Measurements from ENCODE around the gene HOXB6.

The HOXB6 gene

DNA sequence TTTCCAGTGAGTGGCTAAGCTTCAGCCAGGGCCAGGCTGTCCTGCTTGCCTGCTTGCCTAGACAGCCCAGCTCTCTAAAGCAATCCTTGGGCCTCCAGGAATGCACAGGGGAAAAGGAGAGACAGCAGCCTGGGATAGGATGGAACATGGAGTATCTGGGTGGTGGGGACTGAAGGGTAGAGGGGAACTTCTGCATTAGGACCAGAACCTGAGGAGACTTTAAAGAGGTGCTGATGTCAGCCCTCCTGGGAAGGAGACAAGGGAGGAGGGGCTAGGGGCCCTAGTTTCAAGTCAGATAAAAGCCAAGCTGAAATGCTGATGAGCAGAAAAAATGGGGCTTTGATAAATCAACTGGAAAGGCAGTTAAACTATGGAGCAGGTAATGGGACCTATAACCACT, 4.2 kb upstream of the HOXB6 start:
- no peak for DNase-seq (ENCODE audit: low spot score)

DNA sequence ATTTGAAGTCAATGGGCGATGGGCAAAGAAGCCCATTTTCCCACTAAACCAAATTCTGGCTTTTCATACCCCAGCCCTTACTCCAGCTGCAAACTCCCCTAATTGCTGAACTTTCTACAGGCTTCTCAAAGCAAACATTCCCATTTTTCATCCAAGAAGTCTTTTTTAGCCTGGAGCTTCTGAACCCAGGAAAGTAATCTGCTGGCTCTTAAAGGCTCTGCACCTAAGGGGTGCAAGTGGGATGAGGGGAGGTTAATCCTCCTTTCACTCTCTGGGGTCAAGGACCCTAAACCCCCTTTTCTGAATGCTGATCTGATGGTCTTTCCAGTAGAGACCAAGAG, 3.7 kb upstream of the HOXB6 start:
- no peak for DNase-seq (ENCODE audit: low spot score)

DNA sequence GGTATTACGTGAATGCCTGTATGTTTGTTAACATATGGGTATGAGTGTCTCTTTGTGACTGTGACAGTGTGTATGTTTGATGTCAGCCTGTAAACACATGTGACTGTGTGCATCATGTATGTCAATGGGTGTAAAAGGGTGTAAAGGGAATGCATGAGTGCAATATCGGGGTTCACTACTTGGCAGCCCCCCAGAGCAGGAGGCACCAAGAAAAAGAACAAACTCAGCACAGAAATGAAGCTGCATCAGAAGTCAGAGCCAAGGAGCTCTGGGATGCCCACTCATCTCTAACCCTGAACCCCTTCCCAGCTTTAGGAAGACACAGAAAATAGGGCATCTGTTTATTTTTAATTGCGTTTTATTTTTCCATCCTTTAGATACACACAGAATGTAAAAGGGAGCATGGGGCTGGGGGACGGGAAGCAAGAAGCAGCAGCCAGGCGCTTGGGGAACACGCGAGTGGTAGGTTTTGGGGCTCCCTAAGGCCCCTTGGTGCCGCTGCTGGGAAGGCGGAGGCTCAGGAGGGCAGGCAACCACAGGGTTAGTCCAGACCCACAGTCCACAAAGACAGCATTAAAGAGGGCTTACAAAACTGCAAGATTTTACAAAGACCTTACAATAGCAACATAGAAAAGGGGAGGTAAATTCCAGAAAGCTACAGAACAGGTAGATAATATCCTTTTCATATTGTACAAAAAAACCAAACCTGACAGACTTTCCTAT, 2.3 kb upstream of the HOXB6 start:
- no peak for DNase-seq (ENCODE audit: low spot score)

DNA sequence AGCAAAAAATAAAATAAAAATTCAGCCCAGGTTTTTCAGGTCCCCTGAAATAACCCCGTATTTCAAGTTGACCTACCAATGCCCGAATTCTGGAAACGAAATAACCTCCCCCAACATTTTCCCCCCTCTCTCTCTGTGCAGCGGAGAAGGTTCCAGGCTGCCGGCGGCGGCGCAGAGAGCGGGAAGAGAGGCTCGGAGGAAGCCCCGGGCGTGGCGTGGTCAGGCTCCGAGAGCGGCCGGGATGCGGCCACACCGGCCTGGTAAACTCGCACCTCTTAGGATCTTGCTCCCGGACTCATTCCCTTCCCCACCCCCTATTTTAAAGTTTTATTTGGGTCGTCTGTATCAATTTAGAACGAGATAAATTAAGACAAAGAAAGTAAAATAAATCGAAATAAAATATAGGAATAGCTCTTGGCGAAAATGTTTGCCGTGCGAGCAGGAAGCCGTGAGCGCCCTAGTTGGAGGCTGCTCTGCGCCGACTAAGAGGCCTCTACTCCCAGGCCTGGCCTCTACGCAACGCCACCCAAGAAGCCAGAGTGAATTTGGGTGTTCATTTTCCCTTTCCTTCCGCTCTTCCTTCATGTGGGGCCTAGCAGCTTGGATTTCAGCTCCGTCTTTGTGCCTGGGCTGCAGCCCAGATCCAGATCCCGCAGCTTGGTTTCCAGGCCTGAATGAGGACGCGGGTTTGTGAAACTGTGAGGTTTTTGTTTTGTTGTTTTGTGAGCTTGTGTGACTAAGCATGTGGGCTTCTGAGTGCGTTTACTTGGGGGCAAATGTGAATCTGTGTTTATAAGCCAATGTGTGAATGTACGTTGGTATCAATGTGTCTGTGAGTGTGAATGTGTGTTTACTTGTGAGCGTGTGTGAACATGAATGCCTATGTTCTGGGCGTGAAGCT, 1.5 kb upstream of the HOXB6 start:
- no peak for DNase-seq (ENCODE audit: low spot score)

DNA sequence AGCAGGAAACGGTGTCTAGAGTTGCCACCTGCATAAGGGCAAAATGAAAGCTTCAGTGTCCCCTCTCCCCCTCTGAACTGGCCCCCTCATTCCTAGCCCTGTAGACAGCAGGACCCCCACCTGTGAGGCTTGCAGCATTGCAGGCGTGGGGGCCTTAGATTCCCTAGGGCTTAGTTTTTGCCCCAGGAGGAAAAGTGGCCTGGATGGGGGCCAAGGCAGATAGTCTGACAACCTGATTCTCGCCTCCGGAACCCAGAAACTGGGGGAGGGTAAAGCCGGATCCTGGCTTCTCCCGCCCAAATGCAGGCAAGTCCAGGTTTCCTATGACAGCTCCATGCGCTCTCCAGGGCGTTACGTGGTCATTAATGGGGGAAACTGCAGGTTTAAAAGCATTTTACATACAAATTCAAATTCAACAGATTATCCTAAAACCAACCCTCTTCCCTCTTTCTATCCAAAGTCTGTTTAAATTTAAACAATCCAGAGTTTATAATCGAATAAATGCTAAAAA, 678 bp upstream of the HOXB6 start:
- no peak for DNase-seq (ENCODE audit: low spot score)

DNA sequence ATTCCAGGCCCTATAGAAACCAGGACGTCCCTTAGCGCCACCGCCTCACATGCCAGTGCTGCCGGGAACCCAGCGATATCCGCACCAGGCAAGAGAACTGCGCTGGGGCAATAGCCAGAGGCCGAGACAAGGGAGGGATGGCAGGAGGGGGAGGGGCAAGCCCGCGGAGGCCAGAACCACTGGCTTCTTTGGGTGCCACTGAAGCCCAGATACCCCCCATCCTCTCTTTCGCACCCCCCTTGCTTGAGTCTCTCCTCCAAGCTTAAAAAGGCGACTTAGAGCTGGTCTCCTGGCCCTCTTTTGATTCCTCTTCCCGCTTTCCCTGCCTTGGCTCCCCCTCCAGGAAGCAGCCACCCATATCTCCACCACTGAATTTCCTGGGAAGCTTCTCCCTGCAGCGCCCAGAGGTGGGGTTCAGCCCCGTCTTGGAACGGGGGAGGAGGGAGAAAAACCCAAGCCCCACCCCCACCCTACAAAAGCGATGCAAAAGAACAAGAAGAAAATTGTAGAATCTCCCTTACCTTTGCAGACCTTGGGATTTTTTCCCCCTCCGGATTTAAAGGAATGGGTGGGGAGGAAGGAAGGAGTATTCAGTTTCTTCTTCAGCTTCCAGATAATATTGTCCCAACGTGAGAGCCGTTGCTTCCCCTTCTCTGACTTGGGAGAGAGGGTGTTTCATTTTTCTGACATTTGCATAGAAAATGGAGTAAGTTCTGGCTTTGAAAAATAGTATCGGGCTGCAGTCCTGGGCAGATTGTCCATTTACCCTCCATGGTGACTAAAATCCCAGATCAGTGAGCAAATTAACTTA, 622 bp downstream of the HOXB6 start:
- no peak for DNase-seq (ENCODE audit: low spot score)

DNA sequence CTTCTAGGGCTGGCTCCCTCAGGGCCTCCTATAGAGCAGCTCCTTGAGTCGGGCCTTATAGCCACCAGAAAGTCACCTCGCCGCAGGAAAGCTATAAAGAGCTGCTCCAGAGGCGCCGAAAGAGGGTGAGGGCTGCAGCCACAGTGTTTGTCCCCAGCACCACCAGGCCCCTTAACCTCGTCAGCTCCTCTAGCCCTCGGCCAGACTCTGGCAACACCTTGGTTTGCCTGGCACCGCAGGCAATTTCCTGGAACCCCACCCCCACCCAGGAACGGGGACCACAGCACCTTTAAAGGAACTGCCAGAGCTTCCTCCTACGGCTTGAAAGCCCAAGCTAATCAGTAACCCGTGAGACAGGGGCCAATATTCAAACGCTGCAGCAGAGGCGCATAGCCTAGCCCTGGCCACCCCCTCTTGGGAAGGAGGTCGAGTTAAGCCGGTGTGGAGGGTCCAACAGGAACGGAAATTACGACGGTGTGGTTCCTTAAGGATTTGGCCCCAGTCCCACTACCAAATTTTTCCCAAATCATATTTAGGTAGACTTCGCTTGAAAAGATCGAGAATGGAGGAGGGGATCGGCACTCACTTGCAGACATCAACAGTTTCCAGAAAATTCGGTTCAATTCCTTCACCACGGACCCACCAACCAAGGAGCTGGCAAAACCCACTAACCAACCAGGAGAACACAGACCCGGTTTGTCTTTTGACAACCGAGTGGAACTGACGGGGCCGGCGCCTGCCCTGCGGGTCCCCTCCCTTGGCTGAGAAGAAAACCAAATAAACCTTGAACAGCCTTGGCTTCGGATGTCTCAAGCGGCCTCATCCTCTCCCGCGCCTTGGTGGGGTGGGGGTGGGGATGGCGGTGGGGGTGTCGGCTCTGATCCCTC, 3.0 kb downstream of the HOXB6 start:
- no peak for DNase-seq (ENCODE audit: low spot score)

DNA sequence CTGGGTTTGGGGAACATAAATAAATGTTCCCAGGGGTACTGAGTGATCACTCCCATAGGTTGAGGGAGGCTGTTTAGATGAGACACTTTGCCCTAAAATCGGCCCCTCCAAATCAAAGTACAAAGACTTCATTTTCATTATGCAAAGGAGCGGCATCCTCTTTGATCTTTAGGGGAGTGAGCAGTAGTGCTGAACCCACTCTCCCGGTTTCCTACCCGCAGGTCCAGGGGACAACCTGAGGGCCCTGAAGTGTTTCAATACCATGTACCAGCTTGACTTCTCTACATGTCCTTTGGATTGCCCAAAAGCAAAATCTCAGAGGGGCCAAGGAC, 3.6 kb downstream of the HOXB6 start:
- DNase-seq (ENCODE audit: low spot score): no peak

DNA sequence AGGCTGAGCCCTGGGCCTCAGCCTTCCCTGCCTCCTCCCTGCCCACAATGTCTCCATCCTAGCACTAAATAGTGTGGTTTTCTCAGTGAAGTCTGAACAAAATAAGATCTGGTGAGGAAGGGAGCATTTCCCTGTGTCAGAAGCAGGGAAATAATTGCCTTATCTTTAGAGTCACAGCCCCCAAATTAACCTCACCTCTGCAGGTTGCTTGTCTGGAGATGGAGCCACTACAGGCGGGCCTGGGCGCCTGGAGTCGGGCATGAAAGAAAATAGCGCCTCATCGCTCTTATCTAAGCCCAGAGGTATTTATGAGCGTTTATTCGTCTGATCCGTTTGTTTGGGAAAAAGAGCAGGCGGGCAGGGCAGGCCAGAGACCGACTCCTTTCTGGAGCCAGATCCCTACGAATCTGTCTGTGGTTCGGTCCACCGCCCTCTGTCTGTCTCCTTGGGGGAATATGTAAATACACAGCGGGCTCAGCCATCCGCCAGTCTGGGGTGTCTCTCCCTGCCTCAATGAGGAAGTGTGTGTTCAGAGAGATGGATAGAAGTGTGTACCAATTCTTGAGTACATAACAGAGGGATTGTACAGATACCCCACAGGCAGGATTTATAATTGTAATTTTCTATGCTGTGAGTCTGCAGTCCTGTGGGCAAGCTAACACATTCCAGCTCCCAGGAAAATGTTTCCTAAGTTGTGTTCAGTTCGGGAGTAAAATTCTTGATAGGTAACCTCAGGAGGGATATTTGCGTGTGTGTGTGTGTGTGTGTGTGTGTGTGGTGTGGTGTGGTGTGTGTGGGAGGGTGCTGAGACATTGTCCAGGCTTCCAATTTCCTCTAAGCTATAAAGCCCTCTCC, 4.3 kb downstream of the HOXB6 start:
- DNase-seq (ENCODE audit: low spot score): no peak

DNA sequence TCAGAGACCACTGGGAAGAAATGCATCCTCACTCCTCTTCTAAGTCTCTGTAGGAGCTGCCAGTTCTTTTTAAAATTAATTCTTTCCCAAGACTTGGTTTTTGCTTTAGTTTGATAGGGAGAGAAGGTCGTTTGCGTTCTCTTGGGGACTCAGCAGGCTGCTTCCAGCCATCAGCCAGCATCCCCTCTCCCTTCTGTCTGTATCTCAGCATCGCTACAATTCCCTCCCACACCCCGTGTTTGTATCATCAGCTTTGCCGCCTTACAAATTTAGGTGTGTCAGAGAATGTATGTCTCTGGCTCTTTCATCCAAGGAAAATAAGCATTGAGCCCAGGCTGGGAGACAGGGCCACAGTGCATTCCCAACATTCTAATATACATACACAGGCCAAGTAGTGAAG, 5.4 kb downstream of the HOXB6 start:
- DNase-seq (ENCODE audit: low spot score): no peak

DNA sequence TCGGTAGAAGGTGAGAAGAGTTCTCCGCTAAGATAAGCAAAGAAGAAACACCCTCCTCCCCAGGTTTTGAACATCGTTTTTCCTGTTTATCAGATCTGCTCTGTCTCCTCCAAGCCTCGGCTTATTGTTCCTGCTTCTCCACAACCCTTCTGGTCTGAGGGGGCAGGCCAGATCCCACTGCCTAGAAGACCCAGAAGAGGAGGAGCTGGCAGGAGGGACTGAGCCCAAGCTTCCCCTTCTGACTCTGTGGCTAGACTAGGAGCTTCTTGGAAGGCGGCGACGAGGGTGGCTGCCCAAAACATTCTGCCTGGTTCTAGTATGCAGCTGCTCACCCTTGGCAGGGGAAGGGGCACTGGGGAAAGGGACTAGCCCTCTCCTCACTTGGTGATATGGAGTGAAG, 6.0 kb downstream of the HOXB6 start:
- no peak for DNase-seq (ENCODE audit: low spot score)

DNA sequence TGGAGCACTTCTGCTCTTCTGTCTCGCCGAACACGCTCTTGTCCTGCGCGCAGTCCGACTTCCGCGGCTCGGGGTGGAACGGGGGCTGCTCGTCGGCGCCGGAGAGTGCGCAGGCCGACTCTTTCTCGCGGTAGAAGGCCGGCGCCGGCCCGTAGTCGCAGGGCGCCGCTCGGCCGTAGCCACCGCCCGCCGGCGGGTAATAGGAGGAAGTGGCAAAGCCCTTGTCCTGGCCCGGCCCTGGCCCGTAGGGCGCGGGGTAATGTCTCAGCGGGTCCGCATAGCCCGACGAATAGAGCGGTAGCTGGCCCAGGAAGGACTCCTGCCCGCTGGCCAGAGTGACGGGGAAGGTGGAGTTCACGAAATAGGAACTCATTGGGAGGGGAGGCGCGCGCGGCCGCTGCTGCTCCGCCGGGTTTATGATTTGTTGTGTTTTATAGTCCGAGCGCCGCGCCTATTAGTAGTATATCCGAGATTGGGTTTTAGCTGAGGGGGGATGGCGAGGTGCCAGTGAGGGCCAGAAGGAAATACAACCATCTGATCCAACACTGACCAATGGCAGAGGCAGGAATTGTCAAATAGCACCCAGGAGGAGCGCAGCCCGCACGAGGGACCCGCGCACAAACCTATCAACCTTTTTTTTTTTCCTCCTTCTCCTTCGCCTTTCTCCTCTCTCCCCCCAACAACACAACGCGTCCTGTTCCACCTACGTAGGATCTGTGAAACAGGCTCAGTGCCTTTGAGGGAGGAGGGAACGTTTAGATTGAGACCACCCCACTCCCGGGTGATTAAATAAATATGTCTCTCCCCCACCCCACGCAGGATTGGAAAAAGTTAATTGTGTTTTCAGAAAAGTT, 6.8 kb downstream of the HOXB6 start:
- peak; percentile 55 for DNase-seq (ENCODE audit: low spot score)

DNA sequence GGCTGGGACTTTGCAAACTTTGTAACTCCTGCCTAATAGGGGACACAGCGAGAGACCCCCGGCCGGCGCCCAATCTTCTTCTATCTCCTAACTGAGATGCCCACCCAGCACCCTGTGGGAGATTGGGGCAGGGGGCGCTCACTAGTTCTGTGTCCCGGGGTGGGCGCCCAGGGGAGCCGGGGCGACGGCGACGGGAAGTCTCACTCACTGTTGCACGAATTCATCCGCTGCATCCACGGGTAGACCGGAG, 7.3 kb downstream of the HOXB6 start:
- no peak for DNase-seq (ENCODE audit: low spot score)

DNA sequence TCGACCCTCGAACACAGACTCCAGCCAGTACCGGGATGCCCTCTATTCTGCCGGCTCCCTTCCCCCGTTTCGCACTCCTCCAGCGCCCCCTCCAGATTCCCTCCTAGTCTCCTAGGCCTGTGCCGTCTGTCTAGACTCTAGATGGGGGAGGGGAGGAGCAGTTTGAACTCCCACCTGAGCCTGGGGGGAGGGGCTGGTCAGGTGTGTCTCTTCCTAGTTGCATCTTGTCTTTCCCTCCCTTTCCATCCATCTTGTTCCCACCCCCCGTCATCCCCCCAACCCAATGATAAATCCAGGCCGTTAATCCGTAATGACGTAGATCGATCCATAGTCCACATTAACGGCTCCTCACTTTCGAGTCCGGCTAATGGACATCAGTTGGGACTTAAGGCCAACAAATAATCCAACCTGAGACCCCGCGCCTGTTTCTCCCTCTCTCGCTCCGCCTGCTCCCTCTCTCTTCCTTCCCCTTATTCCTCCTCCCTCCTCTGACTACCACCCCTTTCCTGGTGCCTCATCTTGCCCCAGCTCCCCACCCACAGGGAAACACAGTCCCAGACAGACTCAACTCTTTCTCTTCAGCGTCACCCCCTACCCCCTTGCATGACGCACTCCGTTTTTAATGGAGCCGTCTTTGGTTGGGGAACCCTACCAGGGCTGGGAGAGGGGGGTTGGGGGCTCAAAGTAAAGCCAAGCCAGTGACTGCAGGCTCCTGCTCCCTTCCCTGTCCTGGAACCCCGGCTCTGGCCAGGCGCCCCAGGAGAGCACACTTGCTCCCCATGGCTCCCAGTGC, 7.9 kb downstream of the HOXB6 start:
- no peak for DNase-seq (ENCODE audit: low spot score)

DNA sequence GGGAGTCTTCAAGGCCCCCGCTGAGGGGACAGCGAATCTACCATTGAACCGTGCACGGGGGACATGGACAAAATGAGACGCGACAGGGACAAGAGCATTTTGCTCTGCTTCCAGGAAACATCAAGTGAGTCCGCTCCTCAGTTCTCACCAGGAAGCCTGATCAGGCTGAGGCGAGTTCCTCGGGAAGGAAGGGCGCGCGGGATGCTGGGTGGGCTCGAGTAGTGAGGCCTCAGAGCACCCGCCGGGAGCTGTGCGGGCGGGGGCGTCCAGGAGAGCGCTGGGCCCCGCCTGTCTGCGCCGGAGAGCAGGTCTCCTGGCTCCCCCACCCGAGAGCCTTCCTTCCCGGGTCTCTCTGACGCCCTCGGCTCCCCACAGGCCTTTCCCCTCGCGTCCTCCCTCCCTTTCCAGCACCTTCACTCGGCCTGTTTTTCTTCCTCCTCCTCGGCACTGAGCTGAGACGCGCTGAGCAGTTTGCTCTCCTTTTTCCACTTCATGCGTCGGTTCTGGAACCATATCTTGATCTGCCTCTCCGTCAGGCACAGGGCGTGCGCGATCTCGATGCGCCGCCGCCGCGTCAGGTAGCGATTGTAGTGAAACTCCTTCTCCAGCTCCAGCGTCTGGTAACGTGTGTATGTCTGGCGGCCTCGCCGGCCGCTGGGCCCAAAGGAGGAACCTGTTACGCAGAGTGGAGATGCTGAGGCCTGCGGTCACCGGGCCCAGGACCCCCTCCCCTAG, 8.6 kb downstream of the HOXB6 start:
- no peak for DNase-seq (ENCODE audit: low spot score)

DNA sequence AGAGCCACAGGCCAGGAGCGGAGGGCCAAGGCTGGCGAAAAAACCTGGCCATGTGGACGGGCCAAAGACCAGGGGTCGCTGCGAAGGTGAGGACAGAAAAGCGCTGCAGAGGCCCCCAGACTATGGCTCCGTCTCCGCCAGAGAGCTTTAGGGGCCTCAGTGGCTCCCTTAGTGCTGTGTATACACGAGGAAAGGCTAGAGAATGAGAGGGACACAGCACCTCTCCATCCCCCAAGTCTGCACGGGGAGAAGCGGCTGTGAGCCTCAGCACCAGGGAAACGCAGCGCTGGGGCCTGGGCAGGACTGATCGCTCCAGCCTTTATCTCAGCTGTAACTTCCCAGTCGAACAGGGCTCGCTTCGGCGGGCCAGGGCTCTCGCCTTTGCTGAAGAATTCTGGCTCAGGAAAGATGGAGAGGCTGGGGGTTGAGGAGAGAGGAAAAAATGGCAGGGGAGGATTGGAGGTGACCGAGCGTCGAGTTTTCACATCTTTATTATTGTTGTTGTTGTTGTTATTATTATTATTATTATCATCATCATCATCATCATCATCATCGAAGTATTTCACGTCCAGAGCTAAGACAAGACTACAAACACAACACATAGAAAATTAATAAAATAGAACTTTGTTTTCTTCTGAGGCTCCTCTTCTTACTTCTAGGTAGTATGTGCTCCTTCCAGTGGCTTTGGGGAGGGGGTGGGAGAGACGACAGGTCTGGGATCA, 9.3 kb downstream of the HOXB6 start:
- no peak for DNase-seq (ENCODE audit: low spot score)

DNA sequence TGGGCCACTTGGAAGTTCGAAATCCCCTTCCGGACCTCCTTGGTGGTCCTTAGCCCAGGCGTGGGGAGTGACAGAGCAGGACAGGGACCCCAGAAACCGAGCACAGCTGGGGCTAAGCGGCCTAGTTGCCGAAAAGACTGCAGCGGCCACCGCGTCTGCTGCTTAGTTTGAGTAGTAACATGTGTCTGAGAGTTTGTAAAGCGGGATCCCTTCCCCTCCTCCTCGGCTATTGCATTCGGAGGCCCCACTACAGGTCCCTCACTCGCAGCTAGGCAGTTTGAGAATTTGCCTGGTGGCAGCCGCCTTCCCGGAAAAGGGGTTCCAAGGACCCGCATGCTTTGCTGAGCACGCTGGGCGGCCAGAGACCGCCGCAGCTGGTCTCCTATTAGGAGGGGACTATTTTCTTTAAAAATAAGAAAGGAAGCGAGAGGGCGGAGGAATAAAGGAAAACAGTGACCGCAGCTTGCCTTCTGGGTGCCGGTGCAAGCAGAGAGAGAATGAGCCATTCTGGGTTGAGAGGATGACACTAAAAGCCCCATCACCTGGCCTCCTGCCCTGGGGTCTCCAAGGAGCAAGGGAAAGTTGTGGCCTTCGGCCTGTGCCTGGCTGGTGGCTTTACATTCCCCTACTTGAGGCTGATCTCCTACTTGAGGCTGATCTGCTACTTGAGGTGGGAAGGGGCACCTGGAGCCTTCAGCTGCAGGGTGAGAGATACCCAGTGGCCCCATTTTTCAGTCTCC, 10.1 kb downstream of the HOXB6 start:
- no peak for DNase-seq (ENCODE audit: low spot score)

All from germinal center (tissue), 1 donor.